Measurements from ENCODE around the gene GNG12.
"Not testable (repeated sequence)": the region's sequence is repeated elsewhere in the genome, so short reads cannot be mapped to it uniquely, and the experiment has no call there.

Gene GNG12

DNA sequence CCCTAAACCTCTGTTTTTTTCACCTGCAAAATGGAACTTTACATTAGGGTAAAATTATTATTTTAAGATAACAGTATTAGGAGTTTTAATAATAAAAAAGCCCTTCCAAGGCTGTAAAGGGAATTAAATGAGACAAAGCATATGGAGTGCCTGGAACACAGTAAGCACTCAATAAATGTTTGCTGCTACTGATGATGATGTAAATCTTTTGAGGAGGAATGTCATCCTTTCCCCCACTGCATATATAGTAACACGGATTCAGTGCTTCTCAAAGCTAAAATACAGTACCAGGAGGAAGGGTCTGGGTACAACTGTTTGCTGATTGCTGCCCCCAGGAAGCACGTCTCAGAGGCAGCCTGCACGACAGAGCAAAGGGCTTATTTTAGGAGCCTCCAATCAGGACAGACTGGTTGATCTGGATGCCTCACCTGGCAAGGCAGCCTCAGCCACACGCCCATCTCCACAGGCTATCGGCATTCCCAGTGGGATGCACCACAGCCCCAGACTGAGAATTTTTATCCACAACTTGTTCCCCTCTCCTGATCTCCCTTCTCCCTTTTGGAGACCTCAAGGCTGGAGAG is 83.9 kb downstream of the GNG12 start:
- DNase-seq, result no peak

DNA sequence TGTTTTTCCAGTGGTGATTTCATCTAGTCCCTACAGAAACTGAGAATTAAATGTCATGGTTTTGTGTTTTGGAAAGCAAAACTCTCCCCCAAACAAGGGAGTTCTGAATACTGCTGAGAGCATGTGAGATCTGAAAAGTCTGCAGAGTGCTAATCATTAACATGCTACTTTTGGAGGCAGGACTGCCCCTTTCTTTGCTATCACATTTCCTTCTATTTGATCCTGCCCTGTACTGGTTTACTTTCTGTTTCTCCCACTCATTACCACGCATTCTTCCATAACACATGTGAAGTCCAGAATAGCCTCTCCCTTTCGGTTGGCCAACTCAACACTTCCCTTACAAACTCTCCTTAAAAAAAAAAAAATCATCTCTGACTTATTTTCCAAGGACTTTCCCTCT is 84.6 kb downstream of the GNG12 start:
- peak; percentile 56 for DNase-seq

DNA sequence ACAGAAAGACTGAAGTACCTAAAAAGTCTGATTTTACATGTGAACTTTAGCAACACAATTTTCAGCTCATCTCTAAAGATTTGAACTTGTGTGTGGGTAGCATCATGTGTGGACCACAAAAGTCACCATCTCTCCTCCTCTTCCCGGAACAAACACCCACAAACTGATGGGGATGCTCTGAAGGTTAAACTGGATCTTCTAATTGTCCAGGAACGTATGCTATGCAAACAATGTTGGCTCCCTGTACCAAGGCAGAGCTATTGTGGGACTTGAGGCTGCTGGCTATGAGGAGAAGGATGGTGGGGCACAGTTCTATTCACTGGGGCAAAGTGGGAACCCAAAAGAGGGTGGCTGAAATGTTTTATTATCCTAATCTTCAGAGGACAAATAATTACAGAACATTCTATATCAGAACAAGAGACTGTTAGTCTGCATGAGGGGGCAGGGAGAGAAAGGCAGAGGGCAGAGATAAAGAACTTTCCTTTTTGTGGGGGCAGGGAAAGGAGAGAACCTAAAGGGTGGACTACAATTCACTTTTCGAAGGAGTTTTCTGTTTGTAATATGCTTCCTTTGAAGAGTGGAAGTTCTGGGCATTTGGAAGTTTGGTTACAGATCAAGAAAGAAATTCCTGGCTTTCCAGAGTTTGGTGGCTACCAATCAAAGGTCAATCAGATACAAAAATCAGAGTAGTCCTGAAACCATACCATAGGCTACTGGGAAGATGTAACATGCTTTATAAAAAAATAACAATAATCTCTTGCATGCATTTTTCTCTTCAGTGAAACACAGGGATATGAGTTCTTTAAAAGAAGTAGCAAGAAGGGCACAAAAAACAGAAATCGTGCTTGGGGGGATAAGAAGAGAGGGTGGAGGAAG is 85.4 kb downstream of the GNG12 start:
- DNase-seq, result no peak

GRCh38 chr1:67745875-67746698 is 87.2 kb downstream of the GNG12 start:
- no peak for DNase-seq

DNA sequence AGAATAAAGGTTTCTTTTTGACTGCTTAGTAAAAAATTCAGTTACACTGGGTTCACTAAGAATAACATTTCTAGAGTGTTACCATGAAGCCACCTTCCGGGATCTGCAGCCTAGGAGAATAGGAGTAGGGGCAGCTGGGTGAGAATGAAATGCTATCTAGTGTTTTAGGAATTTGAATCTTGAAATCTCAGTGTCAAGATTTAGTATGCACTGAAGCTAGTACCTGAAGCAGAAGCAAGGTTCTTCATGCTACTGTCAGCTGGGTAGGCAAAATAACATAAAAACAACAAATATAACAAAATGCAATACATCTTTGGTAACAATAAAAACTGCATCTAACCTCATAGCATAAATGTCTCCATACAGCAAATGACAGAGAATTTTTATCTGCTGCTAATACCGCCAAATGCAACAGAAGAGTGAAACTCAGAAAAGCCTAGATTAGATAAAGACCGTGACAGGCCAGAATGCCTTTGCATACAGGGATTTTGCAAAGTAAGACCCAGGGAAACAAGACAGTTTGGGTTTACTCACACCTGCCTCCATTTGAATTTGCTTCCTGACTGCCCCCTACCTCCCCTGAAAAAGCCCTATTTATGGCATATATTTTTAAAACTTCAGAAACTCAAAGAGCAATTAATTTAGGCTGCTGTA is 90.1 kb downstream of the GNG12 start:
- no peak for DNase-seq

DNA sequence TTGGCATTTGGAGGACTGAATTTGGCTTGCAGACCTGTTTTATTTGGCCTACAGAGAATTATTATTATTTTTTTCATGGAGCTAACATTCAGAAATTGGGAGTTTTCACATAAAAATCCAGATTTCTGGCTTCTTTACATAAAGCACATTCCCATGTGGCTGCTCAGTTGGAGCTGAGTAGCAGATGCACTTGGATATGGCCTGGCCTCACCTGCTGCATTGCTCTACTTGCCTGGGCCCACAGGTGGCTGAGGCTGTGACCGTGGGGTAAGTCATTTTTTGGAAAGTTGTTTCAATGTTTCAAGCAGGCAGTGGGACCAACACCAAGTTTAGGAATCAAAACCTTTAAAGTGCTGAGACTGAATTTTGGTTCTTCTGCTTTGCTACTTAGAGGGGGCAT is 91.5 kb downstream of the GNG12 start:
- DNase-seq, result no peak

GRCh38 chr1:67741121-67741520 is 92.1 kb downstream of the GNG12 start:
- DNase-seq, result no peak

GRCh38 chr1:67740543-67740942 is 92.7 kb downstream of the GNG12 start:
- DNase-seq, result no peak

DNA sequence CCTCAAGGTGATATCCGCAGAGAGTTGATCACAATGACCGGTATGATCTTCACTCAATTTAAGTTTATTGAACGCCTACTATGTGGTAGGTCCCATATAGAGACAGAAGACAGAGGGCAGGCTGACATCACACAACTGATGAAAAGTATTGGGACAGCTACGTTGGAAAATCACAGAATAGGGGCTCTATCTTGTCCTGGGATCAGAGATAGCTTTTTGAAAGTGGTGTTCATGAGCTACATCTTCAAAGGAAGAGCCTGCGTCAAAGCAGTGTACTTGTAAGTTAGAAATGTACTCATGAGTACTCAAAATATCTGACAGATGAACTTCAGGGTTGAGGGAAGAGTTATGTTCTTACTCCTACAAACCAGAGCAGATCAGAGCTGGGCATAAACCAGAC is 93.9 kb downstream of the GNG12 start:
- no peak for DNase-seq

DNA sequence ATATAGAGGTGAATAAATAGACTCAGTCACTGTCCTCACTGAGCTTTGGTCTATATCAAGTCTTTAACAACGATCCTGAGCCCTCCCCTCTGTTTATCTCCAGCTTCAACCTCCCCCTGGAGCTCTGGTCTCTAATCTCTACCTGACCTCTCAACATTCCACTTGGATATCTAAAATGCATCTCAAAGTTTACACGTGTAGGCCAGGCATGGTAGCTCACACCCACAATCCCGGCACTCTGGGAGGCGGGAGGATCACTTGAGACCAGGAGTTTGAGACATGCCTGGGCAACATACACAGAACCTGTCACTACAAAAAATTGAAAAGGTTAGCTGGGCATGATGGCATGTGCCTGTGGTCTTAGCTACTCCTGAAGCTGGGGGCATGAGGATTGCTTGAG is 94.9 kb downstream of the GNG12 start:
- no peak for DNase-seq

DNA sequence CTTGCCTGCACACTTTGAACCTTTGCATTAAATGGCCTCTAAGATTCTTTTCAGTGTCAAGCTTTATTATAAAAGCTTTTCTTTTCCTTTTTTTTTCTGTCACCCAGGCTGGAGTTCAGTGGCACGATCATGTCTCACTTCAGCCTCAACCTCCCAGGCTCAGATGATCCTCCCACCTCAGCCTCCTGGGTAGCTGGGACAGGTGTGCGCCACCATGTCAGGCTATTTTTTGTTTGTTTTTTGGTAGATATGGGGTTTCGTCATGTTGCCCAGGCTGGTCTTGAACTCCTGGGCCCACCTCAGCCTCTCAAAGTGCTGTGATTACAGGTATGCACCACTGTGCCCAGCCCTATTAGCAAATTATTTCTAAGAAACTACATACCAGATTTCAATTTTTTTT is 95.4 kb downstream of the GNG12 start:
- DNase-seq, result no peak

- no peak for DNase-seq
These were observed 96.5 kb downstream of the GNG12 start for GRCh38 chr1:67736750-67737149.

GRCh38 chr1:67735806-67736627 is 97.2 kb downstream of the GNG12 start:
- peak; percentile 88 for DNase-seq

- DNase-seq, result no peak
These were observed 98.1 kb downstream of the GNG12 start for GRCh38 chr1:67735206-67735605.

- no peak for DNase-seq
These were observed 99.0 kb downstream of the GNG12 start for GRCh38 chr1:67734323-67734690.

DNA sequence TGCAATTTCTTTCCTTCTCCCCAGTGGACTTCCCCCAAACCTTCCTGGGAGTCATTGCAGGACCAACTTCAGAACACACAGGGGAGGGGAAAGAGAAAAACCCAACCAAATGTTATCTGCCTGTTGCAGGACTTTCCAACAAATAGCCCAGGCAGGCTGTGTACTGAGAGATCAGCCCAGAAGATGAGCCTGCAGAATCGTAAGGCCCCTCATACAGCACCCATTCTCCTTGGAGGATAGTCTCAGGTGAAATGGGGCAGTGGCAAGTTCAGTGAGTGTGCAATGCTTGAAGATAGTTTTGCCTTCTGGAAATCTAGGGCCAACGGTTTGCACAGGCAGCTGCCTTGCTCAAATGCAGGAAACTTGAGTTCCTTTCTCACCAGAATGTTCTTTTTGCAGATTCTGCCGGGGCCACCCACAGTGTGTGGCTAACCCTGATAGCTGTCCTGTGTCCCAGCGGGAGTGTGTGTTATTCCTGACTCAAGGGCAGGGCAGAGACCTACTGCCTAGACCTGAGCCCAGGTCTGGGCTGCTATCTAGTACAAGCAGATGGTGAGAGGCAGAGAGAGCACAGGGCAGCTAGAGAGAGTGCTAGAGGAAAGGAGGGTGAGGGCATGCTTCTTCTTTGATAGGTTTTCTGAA is 99.5 kb downstream of the GNG12 start:
- DNase-seq, result no peak

- DNase-seq, result no peak
These were observed 100.5 kb downstream of the GNG12 start for GRCh38 chr1:67732750-67733151.

DNA sequence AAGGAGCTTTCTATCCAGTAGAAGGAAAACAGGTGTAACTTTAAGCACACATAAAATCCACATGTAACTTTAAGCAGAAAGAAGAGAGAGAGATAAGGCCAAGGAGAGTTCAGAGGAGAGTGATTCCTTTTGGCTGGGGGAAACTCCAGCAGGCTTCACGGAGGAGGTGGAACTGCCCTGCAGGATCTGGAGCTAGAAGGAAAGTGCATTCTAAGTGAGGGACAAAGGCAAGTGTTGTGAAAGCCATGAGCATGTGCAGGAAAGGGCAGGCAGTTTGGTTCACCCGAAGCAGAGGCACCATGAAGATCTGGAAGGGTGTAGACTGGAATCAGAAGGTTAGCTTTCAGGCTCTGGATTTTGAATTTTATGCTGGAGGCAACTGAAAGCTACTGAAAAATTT is 101.9 kb downstream of the GNG12 start:
- no peak for DNase-seq

GRCh38 chr1:67730312-67730711 is 103.0 kb downstream of the GNG12 start:
- not testable (repeated sequence) for DNase-seq

DNA sequence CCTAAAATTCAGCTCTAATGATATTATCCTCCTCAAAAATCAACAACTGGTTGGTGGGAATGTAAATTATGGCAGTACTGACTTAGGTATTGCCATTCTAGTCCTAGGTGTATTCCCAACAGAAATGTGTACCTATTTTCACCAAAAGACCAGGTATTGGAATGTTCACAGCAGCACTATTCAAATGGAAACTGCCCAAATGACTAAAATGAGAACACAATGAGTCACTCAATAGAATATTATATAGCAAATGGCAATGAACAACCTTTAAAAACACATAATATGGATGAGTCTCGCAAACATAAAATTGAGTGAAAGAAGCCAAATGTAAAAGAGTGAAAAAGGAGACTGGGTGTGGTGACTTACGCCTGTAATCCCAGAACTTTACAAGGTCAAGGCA is 103.4 kb downstream of the GNG12 start:
- no peak for DNase-seq

- DNase-seq, result no peak
These were observed 107.0 kb downstream of the GNG12 start for GRCh38 chr1:67726224-67726623.
